GM21619 (cell line): Measurements from ENCODE around the gene NCOR2.

Source experiments
- ATAC-seq: cut with Tn5 transposase; IDR thresholded peaks from one replicate; pipeline ENCODE4 v1.9.1; 2021; ENCODE audit not compliant: unreplicated experiment

The NCOR2 gene

GRCh38 chr12:124577986-124578385, 10.6 kb upstream of the NCOR2 start:
- no peak for ATAC-seq

GRCh38 chr12:124577374-124577773, 10.0 kb upstream of the NCOR2 start:
- ATAC-seq: no peak

- no peak for ATAC-seq
These were observed 8.7 kb upstream of the NCOR2 start for GRCh38 chr12:124576061-124576650.

- no peak for ATAC-seq
These were observed 6.7 kb upstream of the NCOR2 start for GRCh38 chr12:124573839-124574786.

- no peak for ATAC-seq
These were observed 4.1 kb upstream of the NCOR2 start for GRCh38 chr12:124571556-124571955.

GRCh38 chr12:124570810-124571209, 3.4 kb upstream of the NCOR2 start:
- no peak for ATAC-seq

GRCh38 chr12:124569375-124570148, 2.1 kb upstream of the NCOR2 start:
- ATAC-seq: no peak

GRCh38 chr12:124568431-124569374, 1.3 kb upstream of the NCOR2 start:
- no peak for ATAC-seq

- ATAC-seq: peak; percentile 44
These were observed 411 bp upstream of the NCOR2 start for GRCh38 chr12:124567673-124568373.

GRCh38 chr12:124566161-124566996, 1.0 kb downstream of the NCOR2 start:
- peak; percentile 37 for ATAC-seq

GRCh38 chr12:124565656-124566160, 1.7 kb downstream of the NCOR2 start:
- no peak for ATAC-seq

- ATAC-seq: no peak
These were observed 2.4 kb downstream of the NCOR2 start for GRCh38 chr12:124564971-124565491.

GRCh38 chr12:124564232-124564958, 3.0 kb downstream of the NCOR2 start:
- ATAC-seq: no peak

GRCh38 chr12:124563809-124564208, 3.6 kb downstream of the NCOR2 start:
- ATAC-seq: no peak

- no peak for ATAC-seq
These were observed 4.0 kb downstream of the NCOR2 start for GRCh38 chr12:124563401-124563800.

- no peak for ATAC-seq
These were observed 4.6 kb downstream of the NCOR2 start for GRCh38 chr12:124562796-124563181.

GRCh38 chr12:124562018-124562795, 5.2 kb downstream of the NCOR2 start:
- no peak for ATAC-seq
